ENCODE results near the gene VTN. TPM values are rescaled to one million over a fixed set of nuclear protein-coding genes. Genes with fewer than 3 reads are reported as not detected.

The VTN gene
- total and polyA plus RNA-seq, 7 experiments from 2014 or later, result 0.08 to 0.65 (median 0.19) TPM; not detected in 4

DNA sequence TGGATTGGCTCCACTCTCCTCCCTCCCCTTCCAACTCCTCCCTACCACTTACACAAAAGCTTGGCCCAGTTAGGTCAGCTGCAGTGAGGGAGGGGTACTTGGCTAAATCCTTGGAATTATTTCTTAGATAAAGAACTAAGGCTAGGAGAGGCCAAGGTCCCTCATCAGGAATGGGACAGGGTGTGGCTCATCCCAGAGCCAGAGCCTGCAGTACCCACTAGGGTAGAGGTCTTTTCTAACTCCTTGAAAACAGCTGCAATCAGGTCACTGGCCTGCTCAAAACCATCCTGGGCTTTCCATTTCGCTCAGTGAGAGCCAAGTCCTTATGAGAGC lies 37.8 kb upstream of the VTN start:
- CTCF ChIA-PET, result interaction anchor here (4.0 kb wide), 1 partner anchor 9 kb away, joined by 15 read pairs; no protein-coding TSS in a partner anchor
- peaks cover 0 to 9% of the 10 kb centered on the region in 2 donors for H3K4me1 ChIP-seq (ENCODE audit: control insufficient read depth in 2 of 2, insufficient read depth in 2 of 2, low read length in 2 of 2)
- intact Hi-C loops (cut with micrococcal nuclease), result loop anchor here in 1 of 2 donors (5.0 kb wide), 1 partner anchor 36 kb away; the partner anchor contains the start of genes SARM1 and VTN
- peaks cover 4 to 18% (median 9%) of the 10 kb centered on the region in 7 donors for H3K4me1 Mint-ChIP-seq
- H3K9me3 Mint-ChIP-seq, result no peaks in the 10 kb centered on the region
- no peak for DNase-seq
- POLR2A ChIA-PET, result no interaction called here
- no peaks in the 10 kb centered on the region for H3K36me3 ChIP-seq (ENCODE audit: control insufficient read depth in 2 of 3, insufficient read depth in 3 of 3, low read length in 3 of 3)
- H3K9me3 ChIP-seq (ENCODE audit: control insufficient read depth in 2 of 3, low read length in 3 of 3), result no peaks in the 10 kb centered on the region
- no peaks in the 10 kb centered on the region for H3K27me3 ChIP-seq (ENCODE audit: control insufficient read depth in 2 of 2, insufficient read depth in 2 of 2, low read length in 2 of 2)
- peak overlapping the region in 3 of 10 donors; percentile 9 to 54 (median 16) for H3K4me3 Mint-ChIP-seq
- ATAC-seq, result no peak
- no peak overlapping the region for H3K27ac ChIP-seq (ENCODE audit: low read depth, low read length)
- H3K4me3 ChIP-seq (ENCODE audit: low read length), result no peak overlapping the region
- H3K36me3 Mint-ChIP-seq, result no peaks in the 10 kb centered on the region
- H3K27me3 Mint-ChIP-seq, result peaks cover 0 to 34% (median 8%) of the 10 kb centered on the region in 5 donors
- no peak overlapping the region for H3K27ac Mint-ChIP-seq

DNA sequence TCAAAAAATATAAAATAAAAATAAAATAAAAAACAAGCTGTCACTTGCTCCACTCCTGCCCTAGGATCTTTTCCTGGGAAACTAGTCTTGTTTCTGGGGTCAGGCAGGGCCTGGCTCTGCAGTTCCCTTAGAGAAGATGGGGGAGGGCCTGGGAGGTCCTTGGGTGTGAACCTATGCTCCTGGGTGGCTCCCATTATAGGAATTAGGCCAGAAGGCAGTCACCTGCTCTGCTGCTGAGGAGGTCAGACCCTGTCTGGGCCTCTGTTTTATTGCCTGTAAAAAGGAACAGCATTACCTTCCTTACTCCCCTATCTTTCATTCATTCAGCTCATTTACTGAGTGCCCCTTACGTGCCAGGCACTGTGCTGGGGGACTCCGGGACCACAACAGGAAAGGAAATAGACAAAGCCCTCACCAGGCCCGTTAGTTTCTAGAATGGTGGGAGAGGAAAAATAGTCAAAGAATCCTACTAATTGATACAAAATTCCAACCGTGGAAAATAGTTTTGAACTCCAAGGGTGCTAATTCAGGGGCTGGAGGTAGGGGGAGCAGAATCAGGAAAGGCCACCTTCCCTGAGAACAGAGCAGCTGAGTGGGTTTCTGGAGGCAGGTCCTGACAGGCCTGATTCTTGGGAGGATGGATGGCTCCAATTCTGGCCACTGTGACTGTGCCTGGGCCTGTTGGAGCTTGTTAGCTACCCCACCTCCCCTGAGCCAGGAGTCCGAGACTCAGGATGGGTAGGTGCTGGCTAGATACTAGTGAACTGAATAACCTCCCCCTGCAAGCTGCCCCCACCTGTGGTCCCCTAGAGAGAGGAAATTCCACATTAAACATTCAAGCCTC lies 37.2 kb upstream of the VTN start:
- ChIA-PET CTCF (interaction anchor here (4.0 kb wide), 1 partner anchor 10 kb away, joined by 15 read pairs; no protein-coding TSS in a partner anchor), POLR2A (no interaction called here)
- Mint-ChIP-seq H3K9me3 (no peaks in the 10 kb centered on the region), H3K4me1 (peaks cover 4 to 18% (median 9%) of the 10 kb centered on the region in 7 donors), H3K27me3 (peaks cover 0 to 31% (median 8%) of the 10 kb centered on the region in 5 donors), H3K4me3 (peak overlapping the region in 8 of 10 donors; percentile 1 to 86 (median 38)), H3K27ac (peak overlapping the region in 1 of 9 donors; percentile 30), H3K36me3 (no peaks in the 10 kb centered on the region)
- intact Hi-C loops (cut with micrococcal nuclease), result loop anchor here in 1 of 2 donors (5.0 kb wide), 1 partner anchor 35 kb away; the partner anchor contains the start of genes SARM1 and VTN
- Histone ChIP-seq H3K4me1 (ENCODE audit: control insufficient read depth in 2 of 2, insufficient read depth in 2 of 2, low read length in 2 of 2) (peaks cover 0 to 9% of the 10 kb centered on the region in 2 donors), H3K4me3 (ENCODE audit: low read length) (no peak overlapping the region), H3K27me3 (ENCODE audit: control insufficient read depth in 2 of 2, insufficient read depth in 2 of 2, low read length in 2 of 2) (no peaks in the 10 kb centered on the region), H3K27ac (ENCODE audit: low read depth, low read length) (no peak overlapping the region), H3K36me3 (ENCODE audit: control insufficient read depth in 2 of 3, insufficient read depth in 3 of 3, low read length in 3 of 3) (no peaks in the 10 kb centered on the region), H3K9me3 (ENCODE audit: control insufficient read depth in 2 of 3, low read length in 3 of 3) (no peaks in the 10 kb centered on the region)
- ATAC-seq, result no peak
- no peak for DNase-seq

DNA sequence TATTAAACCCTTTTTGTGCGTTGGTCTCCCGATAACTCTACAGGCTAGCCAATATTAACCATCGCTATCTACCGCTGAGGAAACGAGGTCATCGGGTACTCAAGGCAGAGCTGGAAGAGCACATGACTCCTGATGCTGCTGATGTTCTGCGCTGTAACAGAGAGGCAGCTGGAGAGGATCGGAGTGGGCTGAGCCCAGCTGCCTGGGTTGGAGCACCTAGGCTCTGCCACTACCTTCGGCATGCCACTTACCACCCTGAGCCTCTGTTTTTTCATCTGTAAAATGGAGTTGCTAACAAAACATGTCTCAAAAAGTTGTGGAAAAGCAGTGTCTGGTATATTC lies 36.3 kb upstream of the VTN start:
- ATAC-seq (peak; percentile 27), DNase-seq (peak in 1 of 9 donors; percentile 7)
- intact Hi-C loops (cut with micrococcal nuclease), result loop anchor here in 1 of 2 donors (5.0 kb wide), 1 partner anchor 34 kb away; the partner anchor contains the start of genes SARM1 and VTN
- Histone ChIP-seq H3K9me3 (ENCODE audit: control insufficient read depth in 2 of 3, low read length in 3 of 3) (no peaks in the 10 kb centered on the region), H3K4me1 (ENCODE audit: control insufficient read depth in 2 of 2, insufficient read depth in 2 of 2, low read length in 2 of 2) (peaks cover 0 to 9% of the 10 kb centered on the region in 2 donors), H3K27me3 (ENCODE audit: control insufficient read depth in 2 of 2, insufficient read depth in 2 of 2, low read length in 2 of 2) (no peaks in the 10 kb centered on the region), H3K36me3 (ENCODE audit: control insufficient read depth in 2 of 3, insufficient read depth in 3 of 3, low read length in 3 of 3) (no peaks in the 10 kb centered on the region), H3K4me3 (ENCODE audit: low read length) (peak overlapping the region; percentile 27), H3K27ac (ENCODE audit: low read depth, low read length) (peak overlapping the region; percentile 52)
- H3K27ac Mint-ChIP-seq, result peak overlapping the region in 5 of 9 donors; percentile 48 to 81 (median 68)
- H3K9me3 Mint-ChIP-seq, result no peaks in the 10 kb centered on the region
- H3K36me3 Mint-ChIP-seq, result no peaks in the 10 kb centered on the region
- peak overlapping the region; percentile 79 to 88 (median 83) for H3K4me3 Mint-ChIP-seq
- peaks cover 0 to 24% (median 8%) of the 10 kb centered on the region in 5 donors for H3K27me3 Mint-ChIP-seq
- H3K4me1 Mint-ChIP-seq, result peaks cover 4 to 18% (median 13%) of the 10 kb centered on the region in 7 donors
- ChIA-PET CTCF (interaction anchor here (4.0 kb wide), 1 partner anchor 11 kb away, joined by 15 read pairs; no protein-coding TSS in a partner anchor), POLR2A (interaction anchor here (1.1 kb wide), 1 partner anchor 48 kb away, joined by 5 read pairs; no protein-coding TSS in a partner anchor)

DNA sequence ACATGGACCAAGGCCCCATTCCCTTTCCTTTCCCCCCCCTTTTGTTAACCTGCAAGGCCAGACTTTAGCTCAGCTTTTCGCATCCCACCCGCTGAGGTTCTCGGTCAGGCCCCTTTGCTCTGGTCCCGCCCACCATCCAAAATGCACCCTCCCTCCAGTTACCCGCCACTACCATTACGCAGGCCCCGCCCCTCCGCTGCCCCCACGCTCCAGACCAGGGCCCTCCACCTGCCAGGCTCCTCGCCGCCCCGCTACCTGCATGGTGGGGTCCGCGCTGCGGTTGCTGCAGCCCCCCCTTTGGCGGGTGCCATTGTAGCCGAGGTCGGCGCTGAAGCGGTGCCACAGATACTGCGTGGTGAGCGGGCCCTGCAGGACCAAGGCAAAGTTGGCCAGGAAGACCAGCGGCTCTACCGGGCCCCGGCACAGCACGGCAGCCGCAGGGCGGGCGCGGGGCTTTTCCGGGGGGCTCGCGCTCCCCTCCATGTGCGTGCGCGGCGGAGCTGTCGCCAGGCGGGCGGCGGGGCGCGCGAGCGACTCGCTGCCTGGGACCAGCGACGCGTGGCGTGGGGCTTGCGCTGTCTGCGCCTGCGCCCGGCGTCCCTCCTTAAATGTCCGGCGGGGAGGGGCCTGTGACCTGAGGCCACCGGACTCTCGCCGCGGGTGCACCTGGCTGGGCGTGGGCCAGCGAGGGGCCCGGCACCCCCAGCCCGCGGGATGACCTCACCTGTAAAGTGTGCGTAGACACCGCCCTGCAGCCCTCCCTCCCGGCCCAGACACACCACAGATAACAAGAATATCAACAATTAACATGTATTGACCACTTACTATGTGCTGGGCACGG lies 35.7 kb upstream of the VTN start, which contains the start of gene SLC46A1:
TSS of gene SLC46A1 (minus strand) at position 581 of the 841 bp plus-strand sequence. CDS start at position 483, 98 bp downstream.
- Mint-ChIP-seq H3K36me3 (no peaks in the 10 kb centered on the region), H3K4me3 (peak within 1 kb of the TSS; percentile 80 to 88 (median 83)), H3K9me3 (no peaks in the 10 kb centered on the region), H3K27me3 (peaks cover 0 to 24% (median 8%) of the 10 kb centered on the region in 5 donors), H3K27ac (peak within 1 kb of the TSS in 5 of 9 donors; percentile 48 to 81 (median 68)), H3K4me1 (peaks cover 4 to 18% (median 13%) of the 10 kb centered on the region in 7 donors)
- Histone ChIP-seq H3K36me3 (ENCODE audit: control insufficient read depth in 2 of 3, insufficient read depth in 3 of 3, low read length in 3 of 3) (no peaks in the 10 kb centered on the region), H3K4me3 (ENCODE audit: low read length) (peak within 1 kb of the TSS; percentile 27), H3K27me3 (ENCODE audit: control insufficient read depth in 2 of 2, insufficient read depth in 2 of 2, low read length in 2 of 2) (no peaks in the 10 kb centered on the region), H3K27ac (ENCODE audit: low read depth, low read length) (peak within 1 kb of the TSS; percentile 52), H3K9me3 (ENCODE audit: control insufficient read depth in 2 of 3, low read length in 3 of 3) (no peaks in the 10 kb centered on the region), H3K4me1 (ENCODE audit: control insufficient read depth in 2 of 2, insufficient read depth in 2 of 2, low read length in 2 of 2) (peaks cover 0 to 9% of the 10 kb centered on the region in 2 donors)
- DNase-seq (peak in 7 of 9 donors; percentile 21 to 69 (median 30)), ATAC-seq (peak; percentile 70)
- ChIA-PET POLR2A (interaction anchor here (1.1 kb wide), 1 partner anchor 48 kb away, joined by 5 read pairs; no protein-coding TSS in a partner anchor), CTCF (interaction anchor here (4.0 kb wide), 1 partner anchor 11 kb away, joined by 15 read pairs; no protein-coding TSS in a partner anchor)
- intact Hi-C loops (cut with micrococcal nuclease), result loop anchor here in 1 of 2 donors (5.0 kb wide), 1 partner anchor 34 kb away; the partner anchor contains the start of genes SARM1 and VTN

DNA sequence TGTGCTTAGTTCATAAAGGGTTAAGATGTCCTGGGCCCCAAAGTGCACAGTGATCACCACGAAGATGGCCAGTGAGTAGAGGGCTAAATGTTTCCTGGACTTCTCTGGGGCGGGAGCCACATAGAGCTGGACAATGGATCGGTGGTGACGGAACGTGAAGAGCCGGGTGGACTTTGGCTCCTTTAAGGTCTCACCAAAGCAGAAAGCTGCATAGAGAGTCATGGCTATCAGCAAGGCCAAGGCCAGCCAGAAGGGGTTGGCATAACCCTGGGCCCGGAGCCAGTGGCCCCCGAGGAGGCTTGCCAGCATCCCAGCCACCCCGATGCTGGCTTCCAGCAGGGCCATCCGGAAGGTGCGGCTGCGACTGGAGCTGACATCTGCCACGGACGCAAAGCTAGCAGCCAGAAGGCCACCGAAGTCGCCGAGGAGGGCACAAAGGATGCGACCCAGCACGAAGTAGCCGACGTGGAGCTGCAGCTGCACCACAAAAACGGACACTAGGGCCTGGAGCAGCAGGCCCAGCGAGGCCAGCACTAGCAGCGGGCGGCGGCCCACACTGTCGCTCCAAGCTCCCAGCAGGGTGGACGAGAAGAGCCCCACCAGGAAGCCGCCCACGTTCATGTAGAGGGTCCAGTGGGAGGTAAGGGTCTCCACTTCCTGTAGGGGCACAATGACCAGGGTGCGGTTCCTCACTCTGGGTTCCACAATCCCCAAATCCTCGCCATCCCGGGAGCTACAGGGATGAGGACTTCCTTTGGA lies 34.9 kb upstream of the VTN start:
- POLR2A ChIA-PET, result interaction anchor here (1.1 kb wide), 1 partner anchor 48 kb away, joined by 3 read pairs; the partner anchor contains the start of gene POLDIP2
- intact Hi-C loops (cut with micrococcal nuclease), result loop anchor here in 1 of 2 donors (5.0 kb wide), 1 partner anchor 33 kb away; the partner anchor contains the start of genes SARM1 and VTN
- peak overlapping the region in 1 of 9 donors; percentile 61 for H3K27ac Mint-ChIP-seq

More for the DNA sequence above, 34.9 kb upstream of the VTN start:
- Mint-ChIP-seq H3K4me1 (peaks cover 4 to 18% (median 13%) of the 10 kb centered on the region in 7 donors), H3K36me3 (no peaks in the 10 kb centered on the region), H3K27me3 (peaks cover 0 to 21% (median 8%) of the 10 kb centered on the region in 5 donors), H3K9me3 (no peaks in the 10 kb centered on the region), H3K4me3 (peak overlapping the region; percentile 73 to 85 (median 81))
- Histone ChIP-seq H3K9me3 (ENCODE audit: control insufficient read depth in 2 of 3, low read length in 3 of 3) (no peaks in the 10 kb centered on the region), H3K27me3 (ENCODE audit: control insufficient read depth in 2 of 2, insufficient read depth in 2 of 2, low read length in 2 of 2) (no peaks in the 10 kb centered on the region), H3K4me1 (ENCODE audit: control insufficient read depth in 2 of 2, insufficient read depth in 2 of 2, low read length in 2 of 2) (peaks cover 0 to 9% of the 10 kb centered on the region in 2 donors), H3K27ac (ENCODE audit: low read depth, low read length) (peak overlapping the region; percentile 52), H3K36me3 (ENCODE audit: control insufficient read depth in 2 of 3, insufficient read depth in 3 of 3, low read length in 3 of 3) (no peaks in the 10 kb centered on the region), H3K4me3 (ENCODE audit: low read length) (peak overlapping the region; percentile 27)
- no peak for DNase-seq
- CTCF ChIA-PET, result interaction anchor here (4.0 kb wide), 1 partner anchor 12 kb away, joined by 15 read pairs; no protein-coding TSS in a partner anchor
- ATAC-seq, result no peak

All from naive thymus-derived CD4-positive, alpha-beta T cell (primary cell).